ENCODE results near the gene SRXN1. TPM values are rescaled to one million over a fixed set of nuclear protein-coding genes. Genes with fewer than 3 reads are reported as not detected.

SRXN1 gene
- total and polyA plus RNA-seq, 8 donors = 4.5 to 10.5 (median 7.6) TPM

DNA sequence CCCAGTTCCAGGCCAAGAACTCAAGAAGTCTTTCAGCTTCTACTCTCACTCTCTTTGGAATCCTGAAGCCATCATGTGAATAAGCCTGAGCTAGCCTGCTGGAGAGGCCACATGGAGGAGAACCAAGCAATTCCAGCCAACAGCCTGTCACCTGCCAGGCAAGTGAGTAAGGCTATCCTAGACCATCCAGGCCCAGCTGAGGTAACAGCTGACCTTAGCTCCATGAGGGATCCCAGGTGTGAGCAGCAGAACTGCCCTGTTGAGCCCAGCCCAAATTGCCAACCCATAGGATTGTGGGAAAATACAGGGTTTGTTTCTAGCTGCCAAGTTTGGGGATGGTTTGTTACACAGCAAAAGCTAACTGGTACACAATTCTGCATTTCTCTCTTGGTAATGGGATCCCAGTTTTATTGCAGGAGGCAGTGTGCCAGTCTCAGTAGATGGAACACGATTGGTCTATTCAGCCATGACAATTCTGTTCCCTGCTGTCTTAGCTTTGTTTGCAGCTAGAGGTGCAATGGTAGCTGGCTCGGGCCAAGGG is 5.5 kb downstream of the SRXN1 start:
- FAIRE-seq (no peak), ATAC-seq (no peak), DNase-seq (no peak)
- TF ChIP-seq, protein P1, sequence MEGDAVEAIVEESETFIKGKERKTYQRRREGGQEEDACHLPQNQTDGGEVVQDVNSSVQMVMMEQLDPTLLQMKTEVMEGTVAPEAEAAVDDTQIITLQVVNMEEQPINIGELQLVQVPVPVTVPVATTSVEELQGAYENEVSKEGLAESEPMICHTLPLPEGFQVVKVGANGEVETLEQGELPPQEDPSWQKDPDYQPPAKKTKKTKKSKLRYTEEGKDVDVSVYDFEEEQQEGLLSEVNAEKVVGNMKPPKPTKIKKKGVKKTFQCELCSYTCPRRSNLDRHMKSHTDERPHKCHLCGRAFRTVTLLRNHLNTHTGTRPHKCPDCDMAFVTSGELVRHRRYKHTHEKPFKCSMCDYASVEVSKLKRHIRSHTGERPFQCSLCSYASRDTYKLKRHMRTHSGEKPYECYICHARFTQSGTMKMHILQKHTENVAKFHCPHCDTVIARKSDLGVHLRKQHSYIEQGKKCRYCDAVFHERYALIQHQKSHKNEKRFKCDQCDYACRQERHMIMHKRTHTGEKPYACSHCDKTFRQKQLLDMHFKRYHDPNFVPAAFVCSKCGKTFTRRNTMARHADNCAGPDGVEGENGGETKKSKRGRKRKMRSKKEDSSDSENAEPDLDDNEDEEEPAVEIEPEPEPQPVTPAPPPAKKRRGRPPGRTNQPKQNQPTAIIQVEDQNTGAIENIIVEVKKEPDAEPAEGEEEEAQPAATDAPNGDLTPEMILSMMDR (IDR thresholded peaks at IDR 0.05) = no peak
- no peak overlapping the region for H3K27ac ChIP-seq
- 91 to 95% methylated on average over 2 of the region's 2 CpGs for WGBS, 2 donors
- peaks cover 0 to 14% (median 13%) of the 10 kb centered on the region in 3 donors for H3K36me3 ChIP-seq
- H3K9me3 ChIP-seq = no peaks in the 10 kb centered on the region
- no peaks in the 10 kb centered on the region for H3K27me3 ChIP-seq
- H3K4me1 ChIP-seq = peaks cover 0 to 6% (median 6%) of the 10 kb centered on the region in 3 donors
- intact Hi-C loops (cut with DNase I) = loop anchor here (10.0 kb wide), 1 partner anchor 293 kb away; no protein-coding TSS in a partner anchor
- H3K4me3 ChIP-seq = no peak overlapping the region

DNA sequence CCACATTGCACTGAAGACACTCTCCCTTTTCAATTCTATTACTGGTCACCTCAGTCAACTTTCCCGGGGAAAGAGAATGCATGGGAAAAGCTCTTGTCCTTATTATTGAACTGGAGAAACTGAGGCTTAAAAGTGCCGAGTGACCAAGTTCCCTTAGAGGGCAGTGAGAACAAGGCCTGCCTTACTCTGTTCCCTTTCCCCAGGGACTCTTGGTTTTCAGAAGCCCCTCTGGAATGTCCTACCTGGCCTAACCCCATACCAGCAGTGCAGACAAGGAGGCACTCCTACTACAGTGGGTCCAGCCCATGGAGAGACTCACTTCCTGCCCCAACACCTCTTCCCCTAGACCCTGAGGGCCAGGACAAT is 6.1 kb downstream of the SRXN1 start:
- Histone ChIP-seq H3K36me3 (peaks cover 0 to 14% (median 13%) of the 10 kb centered on the region in 3 donors), H3K4me1 (peaks cover 0 to 8% (median 6%) of the 10 kb centered on the region in 3 donors), H3K4me3 (no peak overlapping the region), H3K9me3 (no peaks in the 10 kb centered on the region), H3K27ac (no peak overlapping the region), H3K27me3 (no peaks in the 10 kb centered on the region)
- intact Hi-C loops (cut with DNase I) = loop anchor here (10.0 kb wide), 1 partner anchor 292 kb away; no protein-coding TSS in a partner anchor
- no peak for ATAC-seq
- no peak for DNase-seq
- TF ChIP-seq, protein P1 (IDR thresholded peaks at IDR 0.05) = no peak
- FAIRE-seq = no peak
- WGBS, 2 donors = 89 to 92% methylated on average over 2 of the region's 2 CpGs

DNA sequence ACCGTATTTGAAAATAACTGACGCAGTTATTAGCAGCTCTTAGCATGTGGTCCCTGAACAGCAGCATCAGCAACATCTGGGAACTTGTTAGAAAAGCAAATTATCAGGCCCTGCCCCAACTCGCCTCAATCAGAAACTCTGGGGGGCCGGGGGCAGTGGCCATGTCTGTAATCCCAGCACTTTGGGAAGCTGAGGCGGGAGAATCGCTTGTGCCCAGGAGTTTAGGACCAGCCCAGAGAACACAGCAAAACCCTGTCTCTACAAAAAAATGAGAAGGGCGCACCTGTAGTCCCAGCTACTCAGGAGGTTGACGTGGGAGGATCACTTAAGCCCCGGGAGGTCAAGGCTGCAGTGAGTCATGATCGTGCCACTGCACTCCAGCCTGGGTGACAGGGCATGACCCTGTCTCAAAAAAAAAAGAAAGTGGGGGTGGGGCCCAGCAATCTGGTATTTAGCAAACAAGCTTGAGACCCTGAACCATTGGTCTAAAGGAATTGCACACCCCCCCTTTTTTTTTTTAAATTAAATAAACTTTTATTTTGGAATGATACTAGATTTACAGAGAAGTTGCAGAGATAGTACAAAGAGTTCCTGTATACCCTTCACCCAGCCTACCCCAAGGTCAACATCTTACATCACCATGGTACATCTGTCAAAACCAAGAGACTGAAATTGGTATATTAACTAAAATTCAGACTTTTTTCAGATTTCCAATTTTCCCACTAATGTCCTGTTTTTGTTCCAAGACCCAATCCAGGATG is 6.7 kb downstream of the SRXN1 start:
- Histone ChIP-seq H3K27ac (no peak overlapping the region), H3K36me3 (peaks cover 0 to 14% (median 13%) of the 10 kb centered on the region in 3 donors), H3K27me3 (no peaks in the 10 kb centered on the region), H3K4me3 (no peak overlapping the region), H3K9me3 (no peaks in the 10 kb centered on the region), H3K4me1 (peaks cover 0 to 8% (median 6%) of the 10 kb centered on the region in 3 donors)
- FAIRE-seq (no peak), DNase-seq (no peak), ATAC-seq (peak in 2 of 4 donors; percentile 29 to 36)
- TF ChIP-seq, protein P1 (IDR thresholded peaks at IDR 0.05) = no peak
- WGBS, 2 donors = 62 to 65% methylated on average over 10 of the region's 10 CpGs
- intact Hi-C loops (cut with DNase I) = loop anchor here (10.0 kb wide), 1 partner anchor 291 kb away; no protein-coding TSS in a partner anchor

DNA sequence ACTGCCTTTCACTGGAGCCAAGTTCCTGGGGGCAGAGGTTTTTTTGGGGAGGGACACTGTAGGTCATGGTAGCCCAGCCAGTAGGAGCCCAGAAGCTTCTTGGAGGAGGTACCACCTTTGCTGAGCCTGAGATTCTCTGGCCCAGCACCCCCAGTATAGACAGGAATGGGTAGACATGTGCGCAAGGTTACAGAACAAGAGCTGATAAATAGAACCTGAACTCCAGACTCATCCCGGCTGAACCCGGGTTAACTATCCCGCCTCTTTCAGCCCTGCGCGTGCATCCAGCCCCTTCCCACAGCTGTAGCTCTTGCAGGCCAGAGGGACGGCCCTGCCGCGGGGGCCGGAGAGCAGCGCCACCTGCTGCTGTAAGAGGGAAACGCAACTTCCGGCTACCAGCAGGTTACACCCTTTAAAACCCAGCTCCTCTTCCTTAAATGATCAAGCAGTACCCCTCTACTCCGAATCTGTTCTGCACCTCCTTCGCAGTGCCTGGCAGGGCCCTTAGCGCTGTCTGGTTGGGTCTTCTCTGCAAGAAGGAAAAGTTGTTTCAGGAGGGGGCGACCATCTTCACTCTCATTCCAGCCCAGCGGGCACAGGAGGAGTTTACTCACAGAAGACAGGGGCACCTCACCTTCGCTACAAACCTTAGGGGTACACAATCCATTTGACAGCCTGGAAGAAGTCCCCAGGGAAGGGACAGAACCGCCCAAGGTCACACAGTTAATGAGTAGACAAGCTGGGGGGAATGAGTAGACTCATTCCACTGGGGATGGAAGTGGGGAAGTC is 7.5 kb downstream of the SRXN1 start:
- peak; percentile 86 to 96 (median 91) for ATAC-seq
- Histone ChIP-seq H3K9me3 (no peaks in the 10 kb centered on the region), H3K27ac (no peak overlapping the region), H3K4me1 (peaks cover 0 to 8% (median 6%) of the 10 kb centered on the region in 3 donors), H3K27me3 (no peaks in the 10 kb centered on the region), H3K4me3 (no peak overlapping the region), H3K36me3 (peaks cover 0 to 14% (median 13%) of the 10 kb centered on the region in 3 donors)
- FAIRE-seq = no peak
- TF ChIP-seq, protein P1 (IDR thresholded peaks at IDR 0.05) = peak; percentile 86 to 91 (median 90)
- 10 to 12% methylated on average over 20 of the region's 20 CpGs for WGBS, 2 donors
- intact Hi-C loops (cut with DNase I) = loop anchor here (10.0 kb wide), 1 partner anchor 291 kb away; no protein-coding TSS in a partner anchor
- DNase-seq = peak; percentile 37 to 91 (median 78)
